SK-N-SH treated with all-trans-retinoic acid at 6 μM for 48 hours (cell line): ENCODE measurements around the gene JARID2.

Source experiments
- ATAC-seq: fragments of 200-7000 bp; cut with Tn5 transposase; 3 replicates; pipeline ENCODE4 v1.9.1; 2020; ENCODE audit warnings: mild to moderate bottlenecking, moderate library complexity
- ARNTL ChIP-seq: fragments of 450-650 bp; formaldehyde crosslinking; IDR thresholded peaks from 2 replicates; pipeline ENCODE4 v1.5.0; 2020; ENCODE audit warnings: low read depth, mild to moderate bottlenecking, moderate library complexity, borderline replicate concordance
- BACH2 ChIP-seq: fragments of 250-450 bp; sonication (Bioruptor Pico); IDR thresholded peaks from 2 replicates; pipeline ENCODE4 v1.9.0; 2021; ENCODE audit warnings: mild to moderate bottlenecking, borderline replicate concordance
- ESRRG ChIP-seq: fragments of 250-450 bp; sonication (Bioruptor Pico); IDR thresholded peaks from 2 replicates; pipeline ENCODE4 v1.6.1; 2021; ENCODE audit warnings: mild to moderate bottlenecking
- GLIS3 ChIP-seq: fragments of 250-450 bp; sonication (Bioruptor Pico); IDR thresholded peaks from 2 replicates; pipeline ENCODE4 v1.5.0; 2020; ENCODE audit warnings: mild to moderate bottlenecking, moderate library complexity
- ISL1 ChIP-seq: fragments of 250-450 bp; sonication (Bioruptor Pico); IDR thresholded peaks from 2 replicates; pipeline ENCODE4 v2.1.2; 2022; ENCODE audit warnings: mild to moderate bottlenecking, moderate library complexity
- OSR1 ChIP-seq: fragments of 250-450 bp; sonication (Bioruptor Pico); IDR thresholded peaks from 2 replicates; pipeline ENCODE4 v1.8.0; 2022; ENCODE audit warnings: moderate library complexity, mild to moderate bottlenecking, inconsistent platforms
- PATZ1 ChIP-seq: fragments of 250-450 bp; sonication (Bioruptor Pico); IDR thresholded peaks from 2 replicates; pipeline ENCODE4 v1.8.0; 2020; ENCODE audit warnings: mild to moderate bottlenecking, moderate library complexity, borderline replicate concordance
- POU6F1 ChIP-seq: fragments of 250-450 bp; sonication (Bioruptor Pico); IDR thresholded peaks from 2 replicates; pipeline ENCODE4 v1.8.0; 2021; ENCODE audit warnings: low read depth, mild to moderate bottlenecking, moderate library complexity, borderline replicate concordance
- PPARA ChIP-seq: fragments of 250-450 bp; sonication (Bioruptor Pico); IDR thresholded peaks from 2 replicates; pipeline ENCODE4 v1.5.0; 2020; ENCODE audit warnings: mild to moderate bottlenecking, borderline replicate concordance
- RARB ChIP-seq: fragments of 250-450 bp; sonication (Bioruptor Pico); IDR thresholded peaks from 2 replicates; pipeline ENCODE4 v1.8.0; 2021; ENCODE audit warnings: mild to moderate bottlenecking, moderate library complexity
- SNAI2 ChIP-seq: fragments of 250-450 bp; sonication (Bioruptor Pico); IDR thresholded peaks from 2 replicates; pipeline ENCODE4 v1.5.0; 2020; ENCODE audit warnings: mild to moderate bottlenecking, moderate library complexity
- TOX ChIP-seq: fragments of 250-450 bp; sonication (Bioruptor Pico); IDR thresholded peaks from 2 replicates; pipeline ENCODE4 v1.8.0; 2021; ENCODE audit warnings: mild to moderate bottlenecking, moderate library complexity, borderline replicate concordance
- TSHZ2 ChIP-seq: fragments of 250-450 bp; sonication (Bioruptor Pico); IDR thresholded peaks from 2 replicates; pipeline ENCODE4 v1.5.0; 2020; ENCODE audit warnings: mild to moderate bottlenecking, moderate library complexity
- ZC3H10 ChIP-seq: fragments of 250-450 bp; sonication (Bioruptor Pico); IDR thresholded peaks from 2 replicates; pipeline ENCODE4 v1.5.1; 2021; ENCODE audit warnings: mild to moderate bottlenecking, moderate library complexity
- ZFP3 ChIP-seq: fragments of 250-450 bp; sonication (Bioruptor Pico); IDR thresholded peaks from 2 replicates; pipeline ENCODE4 v1.5.0; 2020; ENCODE audit warnings: mild to moderate bottlenecking, moderate library complexity
- ZFP30 ChIP-seq: fragments of 450-650 bp; formaldehyde crosslinking; IDR thresholded peaks from 2 replicates; pipeline ENCODE4 v1.5.0; 2022; ENCODE audit warnings: mild to moderate bottlenecking, moderate library complexity
- ZNF565 ChIP-seq: fragments of 450-650 bp; formaldehyde crosslinking; conservative IDR thresholded peaks from 2 replicates; pipeline ENCODE4 v1.5.0; 2020; ENCODE audit warnings: low read depth, mild to moderate bottlenecking, moderate library complexity
- ZNF70 ChIP-seq: fragments of 450-650 bp; formaldehyde crosslinking; IDR thresholded peaks from 2 replicates; pipeline ENCODE4 v1.5.0; 2020; ENCODE audit warnings: mild to moderate bottlenecking, moderate library complexity
- ZNF8 ChIP-seq: fragments of 450-650 bp; formaldehyde crosslinking; IDR thresholded peaks from 2 replicates; pipeline ENCODE4 v1.5.0; 2020; ENCODE audit warnings: mild to moderate bottlenecking, moderate library complexity
- TF ChIP-seq, protein P1 (sequence below): fragments of 250-450 bp; sonication (Bioruptor Pico); IDR thresholded peaks from 2 replicates; pipeline ENCODE4 v1.5.1; 2021; ENCODE audit warnings: mild to moderate bottlenecking, moderate library complexity
- TF ChIP-seq, protein P2 (sequence below): fragments of 250-450 bp; sonication (Bioruptor Pico); IDR thresholded peaks from 2 replicates; pipeline ENCODE4 v1.5.1; 2020; ENCODE audit warnings: low read depth, mild to moderate bottlenecking, moderate library complexity

JARID2 gene

DNA sequence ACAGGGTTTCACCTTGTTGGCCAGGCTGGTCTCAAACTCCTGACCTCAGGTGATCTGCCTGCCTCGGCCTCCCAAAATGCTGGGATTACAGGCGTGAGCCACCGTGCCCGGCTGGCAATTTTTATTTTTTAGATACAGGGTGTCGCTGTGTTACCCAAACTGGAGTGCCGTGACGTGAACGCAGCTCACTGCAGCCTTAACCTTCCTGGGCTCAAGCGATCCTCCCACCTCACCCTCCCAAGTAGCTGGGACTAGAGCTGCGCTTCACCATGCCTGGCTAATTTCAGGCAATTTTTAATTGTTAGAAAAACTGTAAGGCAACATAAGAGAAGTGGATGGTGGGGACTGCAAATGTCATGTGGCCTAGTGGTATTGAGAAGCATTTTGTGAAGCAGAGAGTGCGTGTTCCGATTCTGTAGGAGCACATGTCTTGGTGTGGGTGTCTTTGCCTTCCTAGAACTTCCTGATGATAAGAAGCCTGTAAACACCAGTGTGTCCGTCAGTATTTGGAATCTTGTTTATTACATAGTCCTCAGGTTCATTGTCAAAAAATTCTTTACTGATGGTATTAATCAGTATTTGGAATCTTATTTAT, 18.0 kb downstream of the JARID2 start:
- ATAC-seq = no peak
- no peak for TF ChIP-seq OSR1 (CRISPR knock-in tag)
- TF ChIP-seq TOX (CRISPR knock-in tag) = no peak
- TF ChIP-seq, protein P1, sequence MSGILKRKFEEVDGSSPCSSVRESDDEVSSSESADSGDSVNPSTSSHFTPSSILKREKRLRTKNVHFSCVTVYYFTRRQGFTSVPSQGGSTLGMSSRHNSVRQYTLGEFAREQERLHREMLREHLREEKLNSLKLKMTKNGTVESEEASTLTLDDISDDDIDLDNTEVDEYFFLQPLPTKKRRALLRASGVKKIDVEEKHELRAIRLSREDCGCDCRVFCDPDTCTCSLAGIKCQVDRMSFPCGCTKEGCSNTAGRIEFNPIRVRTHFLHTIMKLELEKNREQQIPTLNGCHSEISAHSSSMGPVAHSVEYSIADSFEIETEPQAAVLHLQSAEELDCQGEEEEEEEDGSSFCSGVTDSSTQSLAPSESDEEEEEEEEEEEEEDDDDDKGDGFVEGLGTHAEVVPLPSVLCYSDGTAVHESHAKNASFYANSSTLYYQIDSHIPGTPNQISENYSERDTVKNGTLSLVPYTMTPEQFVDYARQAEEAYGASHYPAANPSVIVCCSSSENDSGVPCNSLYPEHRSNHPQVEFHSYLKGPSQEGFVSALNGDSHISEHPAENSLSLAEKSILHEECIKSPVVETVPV (CRISPR knock-in tag) = no peak
- no peak for TF ChIP-seq ZFP30
- no peak for TF ChIP-seq ISL1 (CRISPR knock-in tag)
- TF ChIP-seq, protein P2, sequence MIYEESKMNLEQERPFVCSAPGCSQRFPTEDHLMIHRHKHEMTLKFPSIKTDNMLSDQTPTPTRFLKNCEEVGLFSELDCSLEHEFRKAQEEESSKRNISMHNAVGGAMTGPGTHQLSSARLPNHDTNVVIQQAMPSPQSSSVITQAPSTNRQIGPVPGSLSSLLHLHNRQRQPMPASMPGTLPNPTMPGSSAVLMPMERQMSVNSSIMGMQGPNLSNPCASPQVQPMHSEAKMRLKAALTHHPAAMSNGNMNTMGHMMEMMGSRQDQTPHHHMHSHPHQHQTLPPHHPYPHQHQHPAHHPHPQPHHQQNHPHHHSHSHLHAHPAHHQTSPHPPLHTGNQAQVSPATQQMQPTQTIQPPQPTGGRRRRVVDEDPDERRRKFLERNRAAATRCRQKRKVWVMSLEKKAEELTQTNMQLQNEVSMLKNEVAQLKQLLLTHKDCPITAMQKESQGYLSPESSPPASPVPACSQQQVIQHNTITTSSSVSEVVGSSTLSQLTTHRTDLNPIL (CRISPR knock-in tag) = no peak
- TF ChIP-seq RARB (CRISPR knock-in tag) = no peak
- TF ChIP-seq TSHZ2 = no peak
- TF ChIP-seq ZC3H10 (CRISPR knock-in tag) = no peak
- no peak for TF ChIP-seq ZNF70 (CRISPR knock-in tag)
- TF ChIP-seq, all 23 proteins: peak for 0

DNA sequence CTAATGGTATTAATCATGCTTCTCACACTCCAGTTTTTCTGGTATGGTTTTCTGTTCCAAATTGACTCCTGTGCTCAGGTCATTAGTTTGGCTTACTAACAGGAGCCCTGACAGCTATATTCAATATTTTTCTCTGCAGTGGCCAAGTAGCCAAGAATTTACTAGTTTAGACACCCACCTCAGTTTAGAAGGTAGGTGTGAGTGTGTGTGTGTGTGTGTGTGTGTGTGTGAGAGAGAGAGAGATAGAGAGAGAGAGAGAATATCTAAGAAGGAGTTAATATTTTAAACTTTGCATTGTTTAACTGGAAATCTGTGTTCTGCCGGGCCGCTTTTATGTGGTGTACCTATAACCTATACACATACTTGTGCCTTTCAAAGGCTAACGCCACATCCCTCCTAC, 18.5 kb downstream of the JARID2 start:
- TF ChIP-seq ZC3H10 (CRISPR knock-in tag) = no peak
- TF ChIP-seq OSR1 (CRISPR knock-in tag) = no peak

GRCh38 chr6:15264902-15265761, 19.3 kb downstream of the JARID2 start:
- ATAC-seq = no peak
- TF ChIP-seq ZNF565 = no peak
- TF ChIP-seq TSHZ2 = no peak
- TF ChIP-seq ESRRG = no peak
- no peak for TF ChIP-seq ARNTL (CRISPR knock-in tag)
- TF ChIP-seq BACH2 (CRISPR knock-in tag) = no peak
- TF ChIP-seq ZFP3 (CRISPR knock-in tag) = no peak
- TF ChIP-seq, protein P1 (CRISPR knock-in tag) = no peak
- TF ChIP-seq SNAI2 = no peak
- TF ChIP-seq ZC3H10 (CRISPR knock-in tag) = no peak
- TF ChIP-seq, protein P2 (CRISPR knock-in tag) = no peak
- TF ChIP-seq POU6F1 (CRISPR knock-in tag) = no peak
- TF ChIP-seq ISL1 (CRISPR knock-in tag) = no peak
- TF ChIP-seq GLIS3 (CRISPR knock-in tag) = no peak
- TF ChIP-seq RARB (CRISPR knock-in tag) = no peak
- no peak for TF ChIP-seq PATZ1
- TF ChIP-seq ZNF8 (CRISPR knock-in tag) = no peak
- TF ChIP-seq PPARA (CRISPR knock-in tag) = no peak

More for the DNA sequence above, 18.5 kb downstream of the JARID2 start:
- no peak for ATAC-seq
